Measurements from ENCODE around the gene SMC5. TPM values are rescaled to one million over a fixed set of nuclear protein-coding genes. Genes with fewer than 3 reads are reported as not detected.

SMC5 gene
- total RNA-seq, 1 experiment from 2014 or later = 41.9 TPM

DNA sequence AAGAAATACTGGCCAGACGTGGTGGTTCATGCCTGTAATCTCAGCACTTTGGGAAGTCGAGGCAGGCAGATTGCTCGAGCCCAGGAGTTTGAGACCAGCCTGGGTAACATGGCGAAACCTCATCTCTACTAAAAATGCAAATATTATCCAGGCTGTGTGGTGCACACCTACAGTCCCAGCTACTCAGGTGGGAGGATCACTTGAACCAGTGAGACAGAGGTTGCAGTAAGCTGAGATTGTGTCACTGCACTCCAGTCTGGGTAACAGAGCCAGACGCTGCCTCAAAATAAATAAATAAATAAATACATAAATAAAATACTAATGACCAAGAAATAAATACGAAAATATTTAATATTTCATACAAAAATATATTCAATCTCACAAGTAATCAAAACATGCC lies 136.9 kb downstream of the SMC5 start:
- Histone ChIP-seq H3K27ac (no peak overlapping the region), H3K27me3 (ENCODE audit: insufficient read depth, low read depth) (no peaks in the 10 kb centered on the region), H2AFZ (no peak overlapping the region), H3K36me3 (ENCODE audit: low read depth) (no peaks in the 10 kb centered on the region), H3K9me2 (ENCODE audit: insufficient read depth) (no peaks in the 10 kb centered on the region), H4K20me1 (ENCODE audit: insufficient read depth) (no peaks in the 10 kb centered on the region; the same call in 1 of the 2 replicates), H3K4me1 (replicated peaks; ENCODE audit: insufficient read depth) (no peaks in the 10 kb centered on the region), H3K9me3 (ENCODE audit: insufficient read depth, low read depth) (no peaks in the 10 kb centered on the region), H3F3A (ENCODE audit: insufficient read depth, low read depth) (no peaks in the 10 kb centered on the region), H3K79me2 (ENCODE audit: low read depth) (no peaks in the 10 kb centered on the region), H3K4me3 (no peak overlapping the region), H3K4me2 (no peak overlapping the region)
- POLR2A ChIA-PET (ENCODE audit: unreplicated experiment) = no interaction called here
- BruUV-seq (replicated peaks) = no TSS peak
- intact Hi-C loops (cut with micrococcal nuclease; ENCODE audit: unreplicated experiment) = no loop called here
- CTCF ChIA-PET = no interaction called here
- no peak for TF ChIP-seq EZH2 (IDR thresholded peaks at IDR 0.05; ENCODE audit: low read depth)
- TF ChIP-seq, protein P1, sequence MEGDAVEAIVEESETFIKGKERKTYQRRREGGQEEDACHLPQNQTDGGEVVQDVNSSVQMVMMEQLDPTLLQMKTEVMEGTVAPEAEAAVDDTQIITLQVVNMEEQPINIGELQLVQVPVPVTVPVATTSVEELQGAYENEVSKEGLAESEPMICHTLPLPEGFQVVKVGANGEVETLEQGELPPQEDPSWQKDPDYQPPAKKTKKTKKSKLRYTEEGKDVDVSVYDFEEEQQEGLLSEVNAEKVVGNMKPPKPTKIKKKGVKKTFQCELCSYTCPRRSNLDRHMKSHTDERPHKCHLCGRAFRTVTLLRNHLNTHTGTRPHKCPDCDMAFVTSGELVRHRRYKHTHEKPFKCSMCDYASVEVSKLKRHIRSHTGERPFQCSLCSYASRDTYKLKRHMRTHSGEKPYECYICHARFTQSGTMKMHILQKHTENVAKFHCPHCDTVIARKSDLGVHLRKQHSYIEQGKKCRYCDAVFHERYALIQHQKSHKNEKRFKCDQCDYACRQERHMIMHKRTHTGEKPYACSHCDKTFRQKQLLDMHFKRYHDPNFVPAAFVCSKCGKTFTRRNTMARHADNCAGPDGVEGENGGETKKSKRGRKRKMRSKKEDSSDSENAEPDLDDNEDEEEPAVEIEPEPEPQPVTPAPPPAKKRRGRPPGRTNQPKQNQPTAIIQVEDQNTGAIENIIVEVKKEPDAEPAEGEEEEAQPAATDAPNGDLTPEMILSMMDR (conservative IDR thresholded peaks at IDR 0.05) = no peak
- no peak for DNase-seq

DNA sequence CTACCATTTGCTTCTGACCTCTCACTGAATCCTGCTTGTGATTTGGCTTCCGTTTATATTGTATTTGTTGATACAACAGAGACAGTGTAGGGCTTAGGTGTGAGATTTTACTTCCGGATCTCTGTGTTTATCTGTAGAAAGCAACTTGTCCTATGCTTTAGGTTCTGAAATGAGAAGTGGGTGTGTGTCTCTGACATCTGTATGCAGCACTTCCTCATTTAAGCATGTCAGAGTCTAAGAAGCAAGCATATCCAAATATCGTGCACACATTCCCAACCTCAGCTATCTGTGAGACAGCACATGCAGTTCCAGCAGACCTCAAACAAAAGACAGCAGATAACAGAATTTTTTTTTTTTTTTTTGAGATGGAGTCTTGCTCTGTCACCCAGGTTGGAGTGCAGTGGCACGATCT lies 139.4 kb downstream of the SMC5 start:
- Histone ChIP-seq H3K9me3 (ENCODE audit: insufficient read depth, low read depth) (no peaks in the 10 kb centered on the region), H2AFZ (no peak overlapping the region), H3K79me2 (ENCODE audit: low read depth) (no peaks in the 10 kb centered on the region), H4K20me1 (ENCODE audit: insufficient read depth) (no peaks in the 10 kb centered on the region), H3K4me1 (replicated peaks; ENCODE audit: insufficient read depth) (no peaks in the 10 kb centered on the region), H3K4me3 (no peak overlapping the region), H3K4me2 (no peak overlapping the region), H3K27ac (no peak overlapping the region), H3K36me3 (ENCODE audit: low read depth) (no peaks in the 10 kb centered on the region), H3K9me2 (ENCODE audit: insufficient read depth) (no peaks in the 10 kb centered on the region), H3F3A (ENCODE audit: insufficient read depth, low read depth) (no peaks in the 10 kb centered on the region), H3K27me3 (ENCODE audit: insufficient read depth, low read depth) (no peaks in the 10 kb centered on the region)
- intact Hi-C loops (cut with micrococcal nuclease; ENCODE audit: unreplicated experiment) = no loop called here
- ChIA-PET POLR2A (ENCODE audit: unreplicated experiment) (interaction anchor here (0.7 kb wide), 1 partner anchor 46 kb away, joined by 4 read pairs; no protein-coding TSS in a partner anchor), CTCF (no interaction called here)
- DNase-seq = no peak
- no TSS peak for BruUV-seq (replicated peaks)
- TF ChIP-seq EZH2 (IDR thresholded peaks at IDR 0.05; ENCODE audit: low read depth) = no peak
- TF ChIP-seq, protein P1 (conservative IDR thresholded peaks at IDR 0.05) = no peak

DNA sequence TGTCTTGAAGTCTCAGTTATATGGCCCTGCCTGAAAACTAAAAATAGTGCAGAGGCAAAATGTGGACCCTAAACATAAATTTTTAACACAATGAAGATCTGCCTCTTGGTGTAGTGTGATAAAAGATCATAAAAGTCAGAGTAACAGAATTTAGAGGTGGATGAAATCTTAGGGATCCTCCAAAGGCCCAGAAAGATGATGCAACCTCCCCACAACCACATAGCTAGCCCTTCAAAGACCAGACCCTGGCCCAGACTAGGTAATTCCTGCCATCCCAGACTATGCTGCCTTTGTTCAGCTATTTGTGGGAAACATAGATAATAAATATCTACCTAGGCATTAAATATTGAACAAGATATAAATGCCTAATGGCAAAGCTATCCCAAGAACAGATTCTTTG lies 140.4 kb downstream of the SMC5 start:
- intact Hi-C loops (cut with micrococcal nuclease; ENCODE audit: unreplicated experiment) = no loop called here
- Histone ChIP-seq H3K9me3 (ENCODE audit: insufficient read depth, low read depth) (no peaks in the 10 kb centered on the region), H2AFZ (no peak overlapping the region), H3K79me2 (ENCODE audit: low read depth) (no peaks in the 10 kb centered on the region), H3K36me3 (ENCODE audit: low read depth) (no peaks in the 10 kb centered on the region), H4K20me1 (ENCODE audit: insufficient read depth) (0 out of 2 replicates have a peak, but pooled peaks cover 3% of the 10 kb centered on the region), H3K9me2 (ENCODE audit: insufficient read depth) (no peaks in the 10 kb centered on the region), H3K4me3 (no peak overlapping the region), H3K27ac (no peak overlapping the region), H3K27me3 (ENCODE audit: insufficient read depth, low read depth) (no peaks in the 10 kb centered on the region), H3F3A (ENCODE audit: insufficient read depth, low read depth) (no peaks in the 10 kb centered on the region), H3K4me2 (no peak overlapping the region), H3K4me1 (replicated peaks; ENCODE audit: insufficient read depth) (no peaks in the 10 kb centered on the region)
- no peak for DNase-seq
- POLR2A ChIA-PET (ENCODE audit: unreplicated experiment) = interaction anchor here (0.7 kb wide), 1 partner anchor 47 kb away, joined by 4 read pairs; no protein-coding TSS in a partner anchor
- BruUV-seq (replicated peaks) = no TSS peak
- no peak for TF ChIP-seq EZH2 (IDR thresholded peaks at IDR 0.05; ENCODE audit: low read depth)
- TF ChIP-seq, protein P1 (conservative IDR thresholded peaks at IDR 0.05) = no peak
- CTCF ChIA-PET = no interaction called here
